Lower lobe of right lung (tissue), 2 donors: ENCODE data around the gene CREG2. TPM values are rescaled to one million over a fixed set of nuclear protein-coding genes. Genes with fewer than 3 reads are reported as not detected.
A peak's percentile ranks its signal among the peaks of the same experiment; 100 is the strongest.

ENCODE experiments used
- ATAC-seq, 2 donors: fragments of 200-7000 bp; cut with Tn5 transposase; one replicate each; pipeline ENCODE4 v1.9.1; 2020 to 2022; ENCODE audit warnings: mild to moderate bottlenecking in 2 of 2, moderate library complexity in 2 of 2
- DNase-seq: peaks from one replicate; pipeline ENCODE4 v3.0.0-alpha.2; 2020
- H3K27ac ChIP-seq: fragments of 200-600 bp; one replicate; pipeline ENCODE4 v1.8.0; 2022
- H3K27me3 ChIP-seq: fragments of 200-600 bp; one replicate; pipeline ENCODE4 v1.8.0; 2022; ENCODE audit warnings: low read depth
- H3K36me3 ChIP-seq: fragments of 200-600 bp; one replicate; pipeline ENCODE4 v1.8.0; 2022; ENCODE audit warnings: mild to moderate bottlenecking
- H3K4me1 ChIP-seq: fragments of 200-600 bp; one replicate; pipeline ENCODE4 v1.8.0; 2022
- H3K4me3 ChIP-seq: fragments of 200-600 bp; one replicate; pipeline ENCODE4 v1.8.0; 2022; ENCODE audit warnings: mild to moderate bottlenecking
- H3K9me3 ChIP-seq: fragments of 200-600 bp; one replicate; pipeline ENCODE4 v1.8.0; 2022
- CTCF ChIP-seq: fragments of 200-600 bp; IDR thresholded peaks from one replicate; pipeline ENCODE4 v1.8.0; 2022; ENCODE audit warnings: antibody characterized with exemption, mild to moderate bottlenecking
- intact Hi-C: fragments of 100-400 bp; cut with DNase I; formaldehyde crosslinking; loops from one replicate; pipeline ENCODE4 v1.11.0; 2022
- total RNA-seq: library from RNA; stranded (reverse); fragmentation: NEBNext Ultra II Directional; extraction: Animal tissue kit (Norgen Biotek cat#: 25700); gene quantifications from one replicate; pipeline ENCODE4 v1.2.1, GENCODE V29; 2021
- donor health status: DM: no; HTN: yes; CAD: no; lungs with severe emphysema.

Gene CREG2
- total RNA-seq, 1 donor from 2014 or later, result not detected

GRCh38 chr2:101383016-101383541 lies 4.2 kb downstream of the CREG2 start:
- Histone ChIP-seq H3K36me3 (no peaks in the 10 kb centered on the region), H3K9me3 (no peaks in the 10 kb centered on the region), H3K4me1 (peaks cover 16% of the 10 kb centered on the region), H3K27ac (no peak overlapping the region), H3K4me3 (no peak overlapping the region), H3K27me3 (peaks cover 37% of the 10 kb centered on the region)
- DNase-seq (no peak), ATAC-seq (no peak)
- TF ChIP-seq CTCF, result no peak
- intact Hi-C loops, result no loop called here

- TF ChIP-seq CTCF, result no peak
- no peak for DNase-seq
- H3K9me3 ChIP-seq, result no peaks in the 10 kb centered on the region
- no peak for ATAC-seq
- H3K27me3 ChIP-seq, result peaks cover 31% of the 10 kb centered on the region
- no peaks in the 10 kb centered on the region for H3K36me3 ChIP-seq
- intact Hi-C loops, result no loop called here
- no peak overlapping the region for H3K27ac ChIP-seq
- no peak overlapping the region for H3K4me3 ChIP-seq
- peaks cover 10% of the 10 kb centered on the region for H3K4me1 ChIP-seq
Measured at GRCh38 chr2:101382442-101382841, 4.9 kb downstream of the CREG2 start.

DNA sequence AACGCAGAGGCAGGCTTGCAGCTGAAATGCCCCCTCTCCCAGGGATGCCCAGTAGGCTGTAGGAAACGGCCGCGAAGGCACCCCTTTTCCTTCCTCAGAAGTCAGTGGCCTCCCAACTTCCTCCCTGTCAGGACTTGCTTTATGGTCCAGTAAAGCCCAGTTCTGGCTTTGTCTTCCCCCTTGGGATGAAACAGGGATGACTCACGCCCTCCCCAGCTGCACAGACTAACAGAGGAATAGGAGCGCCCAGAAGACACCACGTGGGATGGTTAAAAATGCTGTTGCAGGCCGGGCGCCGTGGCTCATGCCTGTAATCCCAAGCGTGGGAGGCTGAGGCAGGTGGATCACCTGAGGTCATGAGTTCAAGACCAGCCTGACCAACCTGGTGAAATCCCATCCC lies 6.9 kb downstream of the CREG2 start:
- H3K4me3 ChIP-seq, result no peak overlapping the region
- H3K36me3 ChIP-seq, result no peaks in the 10 kb centered on the region
- no peaks in the 10 kb centered on the region for H3K9me3 ChIP-seq
- peaks cover 15% of the 10 kb centered on the region for H3K27me3 ChIP-seq
- DNase-seq, result no peak
- TF ChIP-seq CTCF, result no peak
- no peak overlapping the region for H3K27ac ChIP-seq
- intact Hi-C loops, result no loop called here
- no peaks in the 10 kb centered on the region for H3K4me1 ChIP-seq
- ATAC-seq, result peak in 1 of 2 donors; percentile 75

DNA sequence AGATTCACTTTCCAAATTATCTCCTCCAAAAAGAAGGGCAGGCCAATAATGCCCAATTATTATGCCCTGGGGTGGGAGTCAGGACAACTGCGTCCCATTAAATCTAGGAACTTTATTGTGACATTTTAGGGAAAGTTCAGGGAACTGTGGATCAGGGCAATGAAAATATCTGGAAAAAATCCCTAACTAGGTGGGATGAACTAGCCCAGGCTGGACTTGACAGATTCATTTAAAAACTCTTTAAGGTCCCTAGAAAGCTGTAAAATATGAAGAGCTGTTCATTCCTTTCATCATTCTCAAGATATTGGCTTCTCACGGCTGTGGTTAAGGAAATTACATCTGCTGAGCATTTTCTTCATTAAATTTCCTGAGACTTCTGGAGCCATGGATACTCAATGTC lies 8.2 kb downstream of the CREG2 start:
- H3K4me1 ChIP-seq, result no peaks in the 10 kb centered on the region
- no peak for DNase-seq

GRCh38 chr2:101375653-101376052 lies 11.7 kb downstream of the CREG2 start:
- TF ChIP-seq CTCF, result no peak
- intact Hi-C loops, result no loop called here
- Histone ChIP-seq H3K36me3 (no peaks in the 10 kb centered on the region), H3K9me3 (no peaks in the 10 kb centered on the region), H3K4me3 (no peak overlapping the region), H3K4me1 (no peaks in the 10 kb centered on the region), H3K27ac (no peak overlapping the region), H3K27me3 (no peaks in the 10 kb centered on the region)
- ATAC-seq (no peak), DNase-seq (no peak)

More for the DNA sequence above, 8.2 kb downstream of the CREG2 start:
- Histone ChIP-seq H3K36me3 (no peaks in the 10 kb centered on the region), H3K27ac (no peak overlapping the region), H3K4me3 (no peak overlapping the region), H3K9me3 (no peaks in the 10 kb centered on the region), H3K27me3 (peaks cover 4% of the 10 kb centered on the region)
- intact Hi-C loops, result no loop called here
- TF ChIP-seq CTCF, result no peak
- ATAC-seq, result no peak
